ENCODE measurements around the gene PLA2G2C. TPM values are rescaled to one million over a fixed set of nuclear protein-coding genes. Genes with fewer than 3 reads are reported as not detected.
A peak's percentile ranks its signal among the peaks of the same experiment; 100 is the strongest.
"Not testable (repeated sequence)": the region's sequence is repeated elsewhere in the genome, so short reads cannot be mapped to it uniquely, and the experiment has no call there.

Gene PLA2G2C
- total RNA-seq, 2 experiments from 2014 or later = 0.44 to 0.57 TPM

DNA sequence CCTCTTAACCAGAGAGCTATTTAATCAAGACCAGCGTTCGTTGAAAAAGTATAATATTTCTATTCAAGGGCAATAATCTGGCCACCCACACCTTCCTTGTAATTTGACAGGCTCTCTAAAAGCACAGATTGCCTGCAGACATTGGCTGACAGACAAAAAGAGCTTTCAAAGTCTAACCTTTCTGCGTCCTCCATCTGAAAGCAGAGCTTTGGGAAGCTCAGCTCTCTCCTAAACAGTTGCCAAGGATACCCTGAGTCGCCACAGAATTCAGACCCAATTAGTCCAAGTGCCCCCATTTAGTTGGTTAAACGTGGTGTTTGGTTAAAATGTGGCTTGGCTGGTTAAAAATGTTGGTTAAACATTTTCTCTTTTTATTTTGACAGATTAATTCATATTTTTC lies 33.7 kb upstream of the PLA2G2C start:
- intact Hi-C loops (cut with micrococcal nuclease; ENCODE audit: unreplicated experiment) = no loop called here
- Histone ChIP-seq H3K36me3 (ENCODE audit: insufficient read depth, low read length) (no peaks in the 10 kb centered on the region), H3K4me1 (ENCODE audit: insufficient read depth, low read length, poor library complexity, severe bottlenecking) (no peaks in the 10 kb centered on the region), H3K4me3 (ENCODE audit: low read depth, low read length, poor library complexity, severe bottlenecking) (no peak overlapping the region), H3K9me2 (ENCODE audit: insufficient read depth, low read length) (no peaks in the 10 kb centered on the region), H3K27ac (ENCODE audit: low read depth, low read length, poor library complexity, severe bottlenecking) (no peak overlapping the region), H3K4me2 (ENCODE audit: low read length) (no peak overlapping the region), H4K20me1 (ENCODE audit: insufficient read depth, low read length) (no peaks in the 10 kb centered on the region), H3K79me2 (ENCODE audit: insufficient read depth, low read depth, low read length) (no peaks in the 10 kb centered on the region), H2AFZ (ENCODE audit: low read length) (no peak overlapping the region), H3K9me3 (ENCODE audit: low read length) (peaks cover 5% of the 10 kb centered on the region; the same call in 1 of the 2 replicates)
- no peak for TF ChIP-seq EZH2phosphoT487 (IDR thresholded peaks at IDR 0.05; ENCODE audit: borderline replicate concordance, low read depth, low read length)
- TF ChIP-seq, protein P1, sequence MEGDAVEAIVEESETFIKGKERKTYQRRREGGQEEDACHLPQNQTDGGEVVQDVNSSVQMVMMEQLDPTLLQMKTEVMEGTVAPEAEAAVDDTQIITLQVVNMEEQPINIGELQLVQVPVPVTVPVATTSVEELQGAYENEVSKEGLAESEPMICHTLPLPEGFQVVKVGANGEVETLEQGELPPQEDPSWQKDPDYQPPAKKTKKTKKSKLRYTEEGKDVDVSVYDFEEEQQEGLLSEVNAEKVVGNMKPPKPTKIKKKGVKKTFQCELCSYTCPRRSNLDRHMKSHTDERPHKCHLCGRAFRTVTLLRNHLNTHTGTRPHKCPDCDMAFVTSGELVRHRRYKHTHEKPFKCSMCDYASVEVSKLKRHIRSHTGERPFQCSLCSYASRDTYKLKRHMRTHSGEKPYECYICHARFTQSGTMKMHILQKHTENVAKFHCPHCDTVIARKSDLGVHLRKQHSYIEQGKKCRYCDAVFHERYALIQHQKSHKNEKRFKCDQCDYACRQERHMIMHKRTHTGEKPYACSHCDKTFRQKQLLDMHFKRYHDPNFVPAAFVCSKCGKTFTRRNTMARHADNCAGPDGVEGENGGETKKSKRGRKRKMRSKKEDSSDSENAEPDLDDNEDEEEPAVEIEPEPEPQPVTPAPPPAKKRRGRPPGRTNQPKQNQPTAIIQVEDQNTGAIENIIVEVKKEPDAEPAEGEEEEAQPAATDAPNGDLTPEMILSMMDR (conservative IDR thresholded peaks at IDR 0.05; ENCODE audit: low read length) = no peak
- ChIA-PET CTCF (ENCODE audit: unreplicated experiment) (interaction anchor here (0.6 kb wide), 1 partner anchor 741 kb away, joined by 3 read pairs; no protein-coding TSS in a partner anchor), POLR2A (interaction anchor here (1.0 kb wide), 1 partner anchor 259 kb away, joined by 3 read pairs; no protein-coding TSS in a partner anchor)
- BruUV-seq (replicated peaks) = no TSS peak
- no peak for DNase-seq (ENCODE audit: low spot score)

DNA sequence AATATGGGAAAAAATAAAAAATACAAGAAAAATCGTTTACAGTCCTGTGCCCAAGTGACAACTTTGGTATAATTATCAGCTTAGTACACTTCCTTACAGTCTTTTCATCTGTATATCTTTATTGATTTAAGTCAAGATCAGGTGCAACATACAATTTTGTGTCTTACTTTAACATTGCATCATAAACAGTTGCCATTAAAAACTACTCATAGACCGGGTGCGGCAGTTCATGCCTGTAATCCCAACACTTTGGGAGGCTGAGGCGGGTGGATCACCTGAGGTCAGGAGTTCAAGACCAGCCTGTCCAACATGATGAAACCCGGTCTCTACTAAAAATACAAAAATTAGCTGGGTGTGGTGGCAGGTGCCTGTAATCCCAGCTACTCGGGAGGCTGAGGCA lies 32.7 kb upstream of the PLA2G2C start:
- BruUV-seq (replicated peaks); POLR2A ChIA-PET; H4K20me1 ChIP-seq (ENCODE audit: insufficient read depth, low read length); H3K79me2 ChIP-seq (ENCODE audit: insufficient read depth, low read depth, low read length); DNase-seq (ENCODE audit: low spot score); H3K4me2 ChIP-seq (ENCODE audit: low read length); H3K36me3 ChIP-seq (ENCODE audit: insufficient read depth, low read length); H2AFZ ChIP-seq (ENCODE audit: low read length); H3K27ac ChIP-seq (ENCODE audit: low read depth, low read length, poor library complexity, severe bottlenecking); H3K9me2 ChIP-seq (ENCODE audit: insufficient read depth, low read length); CTCF ChIA-PET (ENCODE audit: unreplicated experiment); H3K9me3 ChIP-seq (ENCODE audit: low read length); H3K4me1 ChIP-seq (ENCODE audit: insufficient read depth, low read length, poor library complexity, severe bottlenecking); H3K4me3 ChIP-seq (ENCODE audit: low read depth, low read length, poor library complexity, severe bottlenecking): not testable (repeated sequence)
- intact Hi-C loops (cut with micrococcal nuclease; ENCODE audit: unreplicated experiment) = loop anchor here (10.0 kb wide), 1 partner anchor 416 kb away; the partner anchor contains the start of gene PINK1

DNA sequence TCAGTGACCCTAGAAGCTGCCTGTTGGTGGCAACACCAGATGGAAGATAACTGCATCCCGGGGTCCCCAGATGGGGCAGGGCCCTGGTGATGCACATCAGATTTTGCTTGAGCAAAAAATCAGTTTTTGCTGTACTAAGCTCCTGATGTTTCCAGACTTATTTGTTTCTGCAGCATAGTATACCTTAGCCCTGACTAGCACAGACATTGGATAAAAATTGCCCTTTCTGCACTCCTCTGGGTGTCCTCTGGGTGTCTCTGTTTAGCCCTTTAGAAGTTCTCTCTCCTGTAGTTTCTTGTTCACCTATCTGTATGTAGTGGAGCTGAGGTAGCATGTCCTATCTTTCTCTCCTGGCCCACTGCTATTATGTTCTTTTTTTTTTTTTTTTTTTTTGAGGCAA lies 30.3 kb upstream of the PLA2G2C start:
- H4K20me1 ChIP-seq (ENCODE audit: insufficient read depth, low read length) = no peaks in the 10 kb centered on the region
- ChIA-PET CTCF (ENCODE audit: unreplicated experiment) (interaction anchor here (0.7 kb wide), 1 partner anchor 278 kb away, joined by 5 read pairs; no protein-coding TSS in a partner anchor), POLR2A (interaction anchor here (0.6 kb wide), 1 partner anchor 12 kb away, joined by 5 read pairs; no protein-coding TSS in a partner anchor)
- H3K9me2 ChIP-seq (ENCODE audit: insufficient read depth, low read length) = no peaks in the 10 kb centered on the region
- no TSS peak for BruUV-seq (replicated peaks)
- intact Hi-C loops (cut with micrococcal nuclease; ENCODE audit: unreplicated experiment) = loop anchor here (10.0 kb wide), 1 partner anchor 418 kb away; the partner anchor contains the start of gene PINK1
- H3K4me3 ChIP-seq (ENCODE audit: low read depth, low read length, poor library complexity, severe bottlenecking) = no peak overlapping the region
- peak; percentile 58 for DNase-seq (ENCODE audit: low spot score)
- TF ChIP-seq EZH2phosphoT487 (IDR thresholded peaks at IDR 0.05; ENCODE audit: borderline replicate concordance, low read depth, low read length) = no peak
- TF ChIP-seq, protein P1 (conservative IDR thresholded peaks at IDR 0.05; ENCODE audit: low read length) = peak; percentile 75
- H3K4me2 ChIP-seq (ENCODE audit: low read length) = no peak overlapping the region
- H3K27ac ChIP-seq (ENCODE audit: low read depth, low read length, poor library complexity, severe bottlenecking) = no peak overlapping the region
- H2AFZ ChIP-seq (ENCODE audit: low read length) = no peak overlapping the region
- H3K9me3 ChIP-seq (ENCODE audit: low read length) = peaks cover 5% of the 10 kb centered on the region; the same call in 1 of the 2 replicates
- no peaks in the 10 kb centered on the region for H3K79me2 ChIP-seq (ENCODE audit: insufficient read depth, low read depth, low read length)
- H3K36me3 ChIP-seq (ENCODE audit: insufficient read depth, low read length) = no peaks in the 10 kb centered on the region
- H3K4me1 ChIP-seq (ENCODE audit: insufficient read depth, low read length, poor library complexity, severe bottlenecking) = peaks cover 20% of the 10 kb centered on the region

Measured in OCI-LY7 (cell line).